ENCODE results near the gene PPL. TPM values are rescaled to one million over a fixed set of nuclear protein-coding genes. Genes with fewer than 3 reads are reported as not detected.
A peak's percentile ranks its signal among the peaks of the same experiment; 100 is the strongest.

The PPL gene
- total RNA-seq, 4 donors from 2014 or later, result 55.5 to 84.9 (median 72.0) TPM

DNA sequence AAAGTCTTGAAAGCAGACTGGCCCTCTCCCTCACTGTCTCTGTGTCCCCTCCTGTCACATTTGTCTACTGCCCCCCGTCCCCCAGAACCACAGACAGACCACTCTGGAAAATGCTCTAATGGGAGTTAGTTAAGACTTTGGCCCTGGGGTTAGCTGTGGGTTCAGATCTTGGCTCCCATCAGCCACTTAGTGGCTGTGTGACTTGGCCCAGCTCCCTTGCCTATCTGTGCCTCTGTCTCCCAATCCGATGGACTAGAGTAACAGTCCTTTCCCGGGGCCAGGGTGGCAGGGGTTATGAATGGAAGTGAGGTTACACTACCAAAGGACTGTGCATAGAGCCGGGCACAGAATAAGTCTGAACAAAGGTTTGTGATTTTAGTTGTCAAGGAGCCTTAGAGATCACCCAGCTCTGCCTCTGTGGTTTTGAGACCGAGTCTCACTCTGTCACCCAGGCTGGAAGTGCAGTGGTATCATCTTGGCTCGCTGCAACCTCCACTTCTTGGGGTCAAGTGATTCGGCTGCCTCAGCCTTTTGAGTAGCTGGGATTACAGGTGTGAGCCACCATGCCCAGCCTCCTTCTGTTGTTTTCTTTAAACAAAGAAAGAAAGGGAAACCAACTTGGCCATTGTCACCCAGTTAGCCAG lies 23.7 kb downstream of the PPL start:
- WGBS, 2 donors, result 35 to 53% methylated on average over 7 of the region's 7 CpGs
- intact Hi-C loops (cut with DNase I), result no loop called here
- peak; percentile 75 to 81 for DNase-seq
- Histone ChIP-seq H3K36me3 (no peaks in the 10 kb centered on the region), H3K27ac (peak overlapping the region in 2 of 3 donors; percentile 65 to 69), H3K4me1 (peaks cover 6 to 28% of the 10 kb centered on the region in 2 donors), H3K27me3 (no peaks in the 10 kb centered on the region), H3K9me3 (no peaks in the 10 kb centered on the region), H3K4me3 (replicated peaks in 1 of 3) (no peak overlapping the region)
- no peak for TF ChIP-seq POLR2A (IDR thresholded peaks at IDR 0.05)
- TF ChIP-seq, protein P1, sequence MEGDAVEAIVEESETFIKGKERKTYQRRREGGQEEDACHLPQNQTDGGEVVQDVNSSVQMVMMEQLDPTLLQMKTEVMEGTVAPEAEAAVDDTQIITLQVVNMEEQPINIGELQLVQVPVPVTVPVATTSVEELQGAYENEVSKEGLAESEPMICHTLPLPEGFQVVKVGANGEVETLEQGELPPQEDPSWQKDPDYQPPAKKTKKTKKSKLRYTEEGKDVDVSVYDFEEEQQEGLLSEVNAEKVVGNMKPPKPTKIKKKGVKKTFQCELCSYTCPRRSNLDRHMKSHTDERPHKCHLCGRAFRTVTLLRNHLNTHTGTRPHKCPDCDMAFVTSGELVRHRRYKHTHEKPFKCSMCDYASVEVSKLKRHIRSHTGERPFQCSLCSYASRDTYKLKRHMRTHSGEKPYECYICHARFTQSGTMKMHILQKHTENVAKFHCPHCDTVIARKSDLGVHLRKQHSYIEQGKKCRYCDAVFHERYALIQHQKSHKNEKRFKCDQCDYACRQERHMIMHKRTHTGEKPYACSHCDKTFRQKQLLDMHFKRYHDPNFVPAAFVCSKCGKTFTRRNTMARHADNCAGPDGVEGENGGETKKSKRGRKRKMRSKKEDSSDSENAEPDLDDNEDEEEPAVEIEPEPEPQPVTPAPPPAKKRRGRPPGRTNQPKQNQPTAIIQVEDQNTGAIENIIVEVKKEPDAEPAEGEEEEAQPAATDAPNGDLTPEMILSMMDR (IDR thresholded peaks at IDR 0.05), result no peak

DNA sequence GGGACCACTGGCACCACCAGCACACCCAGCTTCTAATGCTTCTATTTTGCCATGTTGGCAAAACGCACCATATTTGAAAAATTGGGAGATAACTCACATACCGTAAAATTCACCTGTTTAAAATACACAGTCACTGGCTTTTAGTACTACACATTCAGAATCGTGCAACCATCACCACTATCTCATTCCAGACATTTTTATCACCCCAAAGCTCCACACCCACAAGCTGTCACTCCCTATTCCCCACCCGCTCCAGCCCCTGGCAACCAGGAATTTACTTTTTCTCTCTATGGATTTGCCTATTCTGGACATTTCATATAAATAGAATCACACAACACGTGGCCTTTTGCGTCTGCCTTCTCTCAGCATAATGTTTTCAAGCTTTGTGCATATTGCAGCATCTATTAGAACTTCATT lies 25.0 kb downstream of the PPL start:
- Histone ChIP-seq H3K4me1 (peaks cover 4 to 17% of the 10 kb centered on the region in 2 donors), H3K36me3 (no peaks in the 10 kb centered on the region), H3K27ac (no peak overlapping the region), H3K27me3 (no peaks in the 10 kb centered on the region), H3K4me3 (replicated peaks in 1 of 3) (no peak overlapping the region), H3K9me3 (no peaks in the 10 kb centered on the region)
- 77% methylated on average over 6 of the region's 6 CpGs for WGBS, 2 donors
- intact Hi-C loops (cut with DNase I), result no loop called here
- no peak for DNase-seq
- TF ChIP-seq, protein P1 (IDR thresholded peaks at IDR 0.05), result no peak
- TF ChIP-seq POLR2A (IDR thresholded peaks at IDR 0.05), result no peak

DNA sequence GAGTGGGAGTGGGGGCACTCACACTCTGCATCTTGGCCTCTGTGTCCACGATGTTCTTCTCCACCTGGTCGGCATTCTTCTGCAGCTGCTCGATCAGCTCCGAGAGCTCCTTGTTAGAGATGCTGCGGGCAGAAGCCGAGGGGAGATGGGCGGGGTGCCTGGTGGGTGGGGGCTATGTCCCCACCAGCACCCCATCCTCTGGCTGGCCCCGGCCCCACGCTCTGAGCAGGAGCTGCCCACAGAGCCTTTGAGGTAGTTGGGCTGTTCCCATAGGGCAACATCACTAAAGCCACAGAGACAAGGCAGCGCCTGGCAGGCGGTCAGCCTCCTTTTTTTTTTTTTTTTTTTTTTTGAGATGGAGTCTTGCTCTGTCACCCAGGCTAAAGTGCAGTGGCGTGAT lies 26.1 kb downstream of the PPL start:
- Histone ChIP-seq H3K4me3 (replicated peaks in 1 of 3) (no peak overlapping the region), H3K9me3 (no peaks in the 10 kb centered on the region), H3K4me1 (peaks cover 4 to 13% of the 10 kb centered on the region in 2 donors), H3K27ac (no peak overlapping the region), H3K36me3 (no peaks in the 10 kb centered on the region), H3K27me3 (no peaks in the 10 kb centered on the region)
- TF ChIP-seq POLR2A (IDR thresholded peaks at IDR 0.05), result no peak
- TF ChIP-seq, protein P1 (IDR thresholded peaks at IDR 0.05), result no peak
- no peak for DNase-seq
- intact Hi-C loops (cut with DNase I), result no loop called here
- 95% methylated on average over 12 of the region's 12 CpGs for WGBS, 2 donors

DNA sequence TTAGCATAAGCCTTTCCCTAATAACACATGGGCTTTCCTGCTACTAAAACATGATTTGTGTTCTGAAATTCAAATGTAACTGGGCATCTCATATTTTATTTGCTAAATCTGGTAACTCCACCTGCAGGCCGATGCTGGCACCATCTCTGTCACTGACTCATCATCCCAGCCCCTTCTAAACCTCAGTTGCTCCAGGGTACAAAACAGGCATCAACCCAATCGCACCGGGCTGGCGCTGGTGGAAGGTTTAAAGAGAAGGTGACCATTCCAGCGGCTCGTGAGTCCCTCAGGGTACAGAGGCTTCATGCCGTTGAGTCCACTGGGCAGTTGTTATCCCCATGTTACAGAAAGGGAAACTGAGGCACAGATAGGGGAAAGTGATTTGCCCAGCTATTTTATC lies 27.1 kb downstream of the PPL start:
- 95% methylated on average over 7 of the region's 7 CpGs for WGBS, 2 donors
- peaks cover 4 to 13% of the 10 kb centered on the region in 2 donors for H3K4me1 ChIP-seq
- no peak for DNase-seq
- no peaks in the 10 kb centered on the region for H3K9me3 ChIP-seq
- H3K27ac ChIP-seq, result no peak overlapping the region
- H3K36me3 ChIP-seq, result no peaks in the 10 kb centered on the region
- intact Hi-C loops (cut with DNase I), result no loop called here
- no peak overlapping the region for H3K4me3 ChIP-seq (replicated peaks in 1 of 3)
- H3K27me3 ChIP-seq, result no peaks in the 10 kb centered on the region
- TF ChIP-seq, protein P1 (IDR thresholded peaks at IDR 0.05), result no peak
- no peak for TF ChIP-seq POLR2A (IDR thresholded peaks at IDR 0.05)

DNA sequence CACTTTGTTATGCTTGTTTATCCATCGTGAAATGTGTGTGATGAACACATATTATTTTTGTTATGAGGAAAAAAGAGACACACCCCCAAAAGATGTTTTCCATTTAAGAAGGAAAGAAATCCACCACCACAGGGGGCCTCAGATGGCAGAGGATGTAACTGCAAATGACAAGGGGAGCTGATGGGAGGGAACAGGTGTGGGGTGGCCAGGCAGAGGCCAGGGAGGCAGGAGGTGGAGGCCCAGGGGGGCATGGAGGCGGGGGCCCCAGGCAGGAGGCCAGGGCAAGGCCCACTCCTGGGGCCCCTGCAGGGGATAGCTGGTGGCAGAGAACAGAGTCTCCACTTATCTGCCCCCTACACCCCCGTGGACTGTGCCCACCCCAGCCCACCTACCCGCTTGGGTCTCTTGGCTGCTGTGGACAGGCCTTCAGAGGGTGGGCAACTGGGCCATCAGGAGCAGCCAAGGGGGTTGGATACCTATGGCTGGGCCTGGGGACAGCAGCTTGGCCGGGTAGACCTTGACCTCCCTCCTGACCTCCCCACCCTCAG lies 28.0 kb downstream of the PPL start:
- 86 to 89% methylated on average over 5 of the region's 5 CpGs for WGBS, 2 donors
- TF ChIP-seq, protein P1 (IDR thresholded peaks at IDR 0.05), result no peak
- TF ChIP-seq POLR2A (IDR thresholded peaks at IDR 0.05), result no peak
- no peaks in the 10 kb centered on the region for H3K9me3 ChIP-seq
- peaks cover 0 to 2% of the 10 kb centered on the region in 2 donors for H3K36me3 ChIP-seq
- H3K27me3 ChIP-seq, result no peaks in the 10 kb centered on the region
- H3K4me1 ChIP-seq, result peaks cover 4 to 11% of the 10 kb centered on the region in 2 donors
- H3K27ac ChIP-seq, result no peak overlapping the region
- DNase-seq, result no peak
- intact Hi-C loops (cut with DNase I), result no loop called here
- H3K4me3 ChIP-seq (replicated peaks in 1 of 3), result no peak overlapping the region
